Neural progenitor cell (in vitro differentiated cells): Measurements from ENCODE around the gene CHST8. TPM values are rescaled to one million over a fixed set of nuclear protein-coding genes. Genes with fewer than 3 reads are reported as not detected.

Source experiments
- DNase-seq: peaks from one replicate; pipeline ENCODE4 v3.0.0-alpha.2; 2016; ENCODE audit warnings: low spot score
- H2AFZ ChIP-seq: fragments of 200-600 bp; sonication (generic); replicated peaks from 2 replicates; pipeline ENCODE4 v1.6.1; 2016; ENCODE audit warnings: antibody characterized with exemption
- H3F3A ChIP-seq: fragments of 200-600 bp; sonication (generic); 2 replicates; pipeline ENCODE4 v1.6.1; 2016; ENCODE audit warnings: antibody characterized with exemption, low read depth
- H3K27ac ChIP-seq: fragments of 200-600 bp; sonication (generic); 2 replicates; pipeline ENCODE4 v1.5.1; 2016; ENCODE audit warnings: mild to moderate bottlenecking
- H3K27me3 ChIP-seq: fragments of 200-600 bp; sonication (generic); 2 replicates; pipeline ENCODE4 v1.6.1; 2016; ENCODE audit warnings: mild to moderate bottlenecking, moderate library complexity
- H3K36me3 ChIP-seq: fragments of 200-600 bp; sonication (generic); 2 replicates; pipeline ENCODE4 v1.5.1; 2016
- H3K4me1 ChIP-seq: fragments of 200-600 bp; sonication (generic); 2 replicates; pipeline ENCODE4 v1.6.1; 2016; ENCODE audit warnings: mixed run types
- H3K4me2 ChIP-seq: fragments of 200-600 bp; sonication (generic); 2 replicates; pipeline ENCODE4 v1.6.1; 2016
- H3K4me3 ChIP-seq: fragments of 200-600 bp; sonication (generic); 2 replicates; pipeline ENCODE4 v1.5.1; 2016
- H3K79me2 ChIP-seq: fragments of 200-600 bp; sonication (generic); 2 replicates; pipeline ENCODE4 v1.6.1; 2016; ENCODE audit warnings: low read depth
- H3K9ac ChIP-seq: fragments of 200-600 bp; sonication (generic); 2 replicates; pipeline ENCODE4 v1.6.1; 2016
- H3K9me3 ChIP-seq: fragments of 200-600 bp; sonication (generic); 2 replicates; pipeline ENCODE4 v1.5.1; 2016; ENCODE audit warnings: low read depth
- H4K20me1 ChIP-seq: fragments of 200-600 bp; sonication (generic); 2 replicates; pipeline ENCODE4 v1.6.1; 2016; ENCODE audit warnings: low read depth
- H3K27ac Mint-ChIP-seq: 3 replicates; pipeline ENCODE4 v1.8.0; 2021; ENCODE audit warnings: mixed read lengths
- H3K27me3 Mint-ChIP-seq: 2 replicates; pipeline ENCODE4 v1.8.0; 2022; ENCODE audit warnings: low read depth, mild to moderate bottlenecking, inconsistent platforms, moderate library complexity, mixed read lengths; ENCODE audit not compliant: insufficient read depth
- H3K36me3 Mint-ChIP-seq: 3 replicates; pipeline ENCODE4 v1.8.0; 2021; ENCODE audit warnings: mixed read lengths
- H3K4me1 Mint-ChIP-seq: 3 replicates; pipeline ENCODE4 v1.8.0; 2021; ENCODE audit warnings: mixed read lengths
- H3K4me3 Mint-ChIP-seq: 3 replicates; pipeline ENCODE4 v1.8.0; 2021; ENCODE audit warnings: mild to moderate bottlenecking, moderate library complexity, mixed read lengths
- H3K9me3 Mint-ChIP-seq: 3 replicates; pipeline ENCODE4 v1.8.0; 2020; ENCODE audit warnings: mixed read lengths
- CTCF ChIP-seq: fragments of 200-600 bp; sonication (generic); IDR thresholded peaks from 2 replicates; pipeline ENCODE4 v1.5.1; 2017; ENCODE audit warnings: antibody characterized with exemption, mild to moderate bottlenecking
- EZH2 ChIP-seq: fragments of 200-600 bp; sonication (generic); IDR thresholded peaks from 2 replicates; pipeline ENCODE4 v1.6.1; 2017; ENCODE audit warnings: antibody characterized with exemption, mild to moderate bottlenecking, moderate library complexity
- EZH2phosphoT487 ChIP-seq: fragments of 200-600 bp; sonication (generic); IDR thresholded peaks from 2 replicates; pipeline ENCODE4 v1.6.1; 2017; ENCODE audit warnings: antibody characterized with exemption
- total RNA-seq: library from RNA; depleted of rRNA; stranded (reverse); fragments of >200 nt; gene quantifications from 2 replicates; pipeline ENCODE4 v1.2.3, GENCODE V29; 2015; ENCODE audit warnings: low replicate concordance

CHST8 gene
- total RNA-seq, 1 donor from 2014 or later, result 0.92 TPM

- Histone ChIP-seq H2AFZ (no peak overlapping the region), H3K9me3 (no peaks in the 10 kb centered on the region), H3K27ac (no peak overlapping the region), H3K27me3 (peaks cover 23% of the 10 kb centered on the region), H3K4me3 (no peak overlapping the region), H3K79me2 (no peaks in the 10 kb centered on the region), H3K36me3 (no peaks in the 10 kb centered on the region), H4K20me1 (peaks cover 36% of the 10 kb centered on the region), H3F3A (peaks cover 3% of the 10 kb centered on the region), H3K9ac (no peak overlapping the region), H3K4me1 (no peaks in the 10 kb centered on the region), H3K4me2 (no peak overlapping the region)
- Mint-ChIP-seq H3K4me3 (no peak overlapping the region), H3K27ac (no peak overlapping the region), H3K36me3 (no peaks in the 10 kb centered on the region), H3K9me3 (peaks cover 2% of the 10 kb centered on the region), H3K27me3 (peaks cover 26% of the 10 kb centered on the region), H3K4me1 (peaks cover 8% of the 10 kb centered on the region)
- DNase-seq, result no peak
- TF ChIP-seq EZH2phosphoT487, result no peak
- TF ChIP-seq EZH2, result no peak
- no peak for TF ChIP-seq CTCF
These were observed 57.9 kb downstream of the CHST8 start for GRCh38 chr19:33679696-33680095.

- Histone ChIP-seq H3K4me2 (no peak overlapping the region), H3K27me3 (peaks cover 35% of the 10 kb centered on the region), H3F3A (peaks cover 3% of the 10 kb centered on the region), H3K4me3 (no peak overlapping the region), H3K79me2 (no peaks in the 10 kb centered on the region), H4K20me1 (peaks cover 47% of the 10 kb centered on the region), H3K36me3 (no peaks in the 10 kb centered on the region), H3K9me3 (no peaks in the 10 kb centered on the region), H3K9ac (no peak overlapping the region), H2AFZ (no peak overlapping the region), H3K27ac (no peak overlapping the region), H3K4me1 (no peaks in the 10 kb centered on the region)
- DNase-seq, result no peak
- peaks cover 2% of the 10 kb centered on the region for H3K9me3 Mint-ChIP-seq
- no peak overlapping the region for H3K4me3 Mint-ChIP-seq
- H3K27me3 Mint-ChIP-seq, result peaks cover 37% of the 10 kb centered on the region
- no peak overlapping the region for H3K27ac Mint-ChIP-seq
- no peaks in the 10 kb centered on the region for H3K36me3 Mint-ChIP-seq
- peaks cover 9% of the 10 kb centered on the region for H3K4me1 Mint-ChIP-seq
- no peak for TF ChIP-seq EZH2
- TF ChIP-seq EZH2phosphoT487, result no peak
- TF ChIP-seq CTCF, result no peak
These were observed 59.4 kb downstream of the CHST8 start for GRCh38 chr19:33681081-33681680.

- Histone ChIP-seq H3K27me3 (peaks cover 35% of the 10 kb centered on the region), H3K9ac (no peak overlapping the region), H3K27ac (no peak overlapping the region), H4K20me1 (peaks cover 36% of the 10 kb centered on the region), H3K4me2 (peak overlapping the region; percentile 73), H3K36me3 (no peaks in the 10 kb centered on the region), H3K9me3 (no peaks in the 10 kb centered on the region), H3K4me3 (peak overlapping the region; percentile 25), H2AFZ (no peak overlapping the region), H3K4me1 (no peaks in the 10 kb centered on the region), H3F3A (peaks cover 3% of the 10 kb centered on the region), H3K79me2 (no peaks in the 10 kb centered on the region)
- peaks cover 2% of the 10 kb centered on the region for H3K9me3 Mint-ChIP-seq
- H3K4me1 Mint-ChIP-seq, result peaks cover 9% of the 10 kb centered on the region
- H3K27me3 Mint-ChIP-seq, result peaks cover 32% of the 10 kb centered on the region
- no peak overlapping the region for H3K27ac Mint-ChIP-seq
- no peaks in the 10 kb centered on the region for H3K36me3 Mint-ChIP-seq
- H3K4me3 Mint-ChIP-seq, result peak overlapping the region; percentile 67
- DNase-seq, result peak; percentile 94
- no peak for TF ChIP-seq EZH2phosphoT487
- no peak for TF ChIP-seq EZH2
- no peak for TF ChIP-seq CTCF
These were observed 62.3 kb downstream of the CHST8 start for GRCh38 chr19:33683881-33684537.
